ENCODE measurements around the gene GTF2A2. TPM values are rescaled to one million over a fixed set of nuclear protein-coding genes. Genes with fewer than 3 reads are reported as not detected.

GTF2A2 gene
- total RNA-seq, 1 donor from 2014 or later = 83.1 TPM

- no peak overlapping the region for H3K27ac ChIP-seq
- Mint-ChIP-seq H3K27ac (no peak overlapping the region), H3K36me3 (no peaks in the 10 kb centered on the region), H3K27me3 (ENCODE audit: insufficient read depth, low read depth) (peaks cover 2% of the 10 kb centered on the region), H3K4me3 (no peak overlapping the region), H3K9me3 (no peaks in the 10 kb centered on the region), H3K4me1 (peaks cover 11% of the 10 kb centered on the region)
- H3K4me3 ChIP-seq = no peak overlapping the region
- H3K9me3 ChIP-seq (ENCODE audit: low read depth) = no peaks in the 10 kb centered on the region
- no peak overlapping the region for H2AFZ ChIP-seq (replicated peaks)
- no peak for DNase-seq (ENCODE audit: low spot score)
- no peak overlapping the region for H3K9ac ChIP-seq
- no peaks in the 10 kb centered on the region for H3K79me2 ChIP-seq (ENCODE audit: low read depth)
- H3F3A ChIP-seq (ENCODE audit: low read depth) = peaks cover 20% of the 10 kb centered on the region
- no peaks in the 10 kb centered on the region for H4K20me1 ChIP-seq (ENCODE audit: low read depth)
- no peak overlapping the region for H3K4me2 ChIP-seq
- TF ChIP-seq EZH2phosphoT487 (IDR thresholded peaks at IDR 0.05) (no peak), EZH2 (IDR thresholded peaks at IDR 0.05) (no peak), CTCF (IDR thresholded peaks at IDR 0.05) (no peak)
- no peaks in the 10 kb centered on the region for H3K27me3 ChIP-seq
- peaks cover 10% of the 10 kb centered on the region for H3K4me1 ChIP-seq
- no peaks in the 10 kb centered on the region for H3K36me3 ChIP-seq
Observed at GRCh38 chr15:59694779-59695178, 37.5 kb upstream of the GTF2A2 start.

- no peak overlapping the region for H3K4me3 ChIP-seq
- H3K9ac ChIP-seq = no peak overlapping the region
- DNase-seq (ENCODE audit: low spot score) = peak; percentile 37
- TF ChIP-seq EZH2phosphoT487 (IDR thresholded peaks at IDR 0.05) (no peak), CTCF (IDR thresholded peaks at IDR 0.05) (peak; percentile 60), EZH2 (IDR thresholded peaks at IDR 0.05) (no peak)
- no peaks in the 10 kb centered on the region for H3K36me3 Mint-ChIP-seq
- no peak overlapping the region for H2AFZ ChIP-seq (replicated peaks)
- no peak overlapping the region for H3K4me2 ChIP-seq
- no peak overlapping the region for H3K27ac ChIP-seq
- H4K20me1 ChIP-seq (ENCODE audit: low read depth) = peaks cover 27% of the 10 kb centered on the region
- no peaks in the 10 kb centered on the region for H3K9me3 ChIP-seq (ENCODE audit: low read depth)
- no peak overlapping the region for H3K27ac Mint-ChIP-seq
- H3K9me3 Mint-ChIP-seq = no peaks in the 10 kb centered on the region
- H3F3A ChIP-seq (ENCODE audit: low read depth) = peaks cover 27% of the 10 kb centered on the region
- H3K79me2 ChIP-seq (ENCODE audit: low read depth) = peaks cover 27% of the 10 kb centered on the region
- peaks cover 3% of the 10 kb centered on the region for H3K27me3 Mint-ChIP-seq (ENCODE audit: insufficient read depth, low read depth)
- peaks cover 14% of the 10 kb centered on the region for H3K4me1 ChIP-seq
- H3K27me3 ChIP-seq = no peaks in the 10 kb centered on the region
- no peaks in the 10 kb centered on the region for H3K36me3 ChIP-seq
- peak overlapping the region; percentile 62 for H3K4me3 Mint-ChIP-seq
- H3K4me1 Mint-ChIP-seq = peaks cover 18% of the 10 kb centered on the region
Observed at GRCh38 chr15:59691194-59691805, 34.0 kb upstream of the GTF2A2 start.

GRCh38 chr15:59689626-59690236, 32.4 kb upstream of the GTF2A2 start:
- Mint-ChIP-seq H3K4me3 (peak overlapping the region; percentile 99), H3K36me3 (peaks cover 4% of the 10 kb centered on the region), H3K27me3 (ENCODE audit: insufficient read depth, low read depth) (peaks cover 3% of the 10 kb centered on the region), H3K27ac (peak overlapping the region; percentile 3), H3K9me3 (no peaks in the 10 kb centered on the region), H3K4me1 (peaks cover 18% of the 10 kb centered on the region)
- Histone ChIP-seq H3K27ac (peak overlapping the region; percentile 35), H2AFZ (replicated peaks) (no peak overlapping the region), H4K20me1 (ENCODE audit: low read depth) (peaks cover 37% of the 10 kb centered on the region), H3K79me2 (ENCODE audit: low read depth) (peaks cover 43% of the 10 kb centered on the region), H3K36me3 (no peaks in the 10 kb centered on the region), H3K9me3 (ENCODE audit: low read depth) (no peaks in the 10 kb centered on the region), H3K9ac (no peak overlapping the region), H3K27me3 (no peaks in the 10 kb centered on the region), H3K4me1 (peaks cover 8% of the 10 kb centered on the region), H3F3A (ENCODE audit: low read depth) (peaks cover 22% of the 10 kb centered on the region), H3K4me3 (peak overlapping the region; percentile 88), H3K4me2 (peak overlapping the region; percentile 82)
- DNase-seq (ENCODE audit: low spot score) = peak; percentile 76
- no peak for TF ChIP-seq EZH2phosphoT487 (IDR thresholded peaks at IDR 0.05)
- no peak for TF ChIP-seq CTCF (IDR thresholded peaks at IDR 0.05)
- no peak for TF ChIP-seq EZH2 (IDR thresholded peaks at IDR 0.05)

All from neural progenitor cell (in vitro differentiated cells).